ENCODE measurements around the gene ADGRL3.

GRCh38 chr4:61248705-61249104 is 48.6 kb downstream of the ADGRL3 start:
- TF ChIP-seq CTCF (IDR thresholded peaks at IDR 0.05), result no peak
- TF ChIP-seq EZH2phosphoT487 (IDR thresholded peaks at IDR 0.05), result no peak

All from neural progenitor cell (in vitro differentiated cells).